Liver (tissue), 9 donors: ENCODE data around the gene NHLRC2. TPM values are rescaled to one million over a fixed set of nuclear protein-coding genes. Genes with fewer than 3 reads are reported as not detected.

Experiments used
- DNase-seq: peaks from one replicate; pipeline ENCODE4 v3.0.0-alpha.2; 2017; ENCODE audit warnings: low spot score
- H3K27ac ChIP-seq, 2 donors: one replicate each; pipeline ENCODE4 v1.7.0; 2013; ENCODE audit warnings: inconsistent platforms in 2 of 2, low read length in 2 of 2, control low read depth in 1 of 2, low read depth in 1 of 2, mild to moderate bottlenecking in 1 of 2
- H3K27me3 ChIP-seq, 4 donors: one replicate each; pipeline versions ENCODE4 v1.6.1 to v1.7.0; 2013; ENCODE audit warnings: low read length in 3 of 4, inconsistent platforms in 1 of 4, mild to moderate bottlenecking in 1 of 4, moderate library complexity in 1 of 4; ENCODE audit not compliant: control insufficient read depth in 4 of 4, insufficient read depth in 4 of 4
- H3K36me3 ChIP-seq, 4 donors: one replicate each; pipeline versions ENCODE4 v1.6.1 to v1.7.0; 2013; ENCODE audit warnings: low read length in 3 of 4, mild to moderate bottlenecking in 3 of 4, low read depth in 1 of 4, moderate library complexity in 1 of 4; ENCODE audit not compliant: control insufficient read depth in 4 of 4, insufficient read depth in 3 of 4
- H3K4me1 ChIP-seq, 4 donors: one replicate each; pipeline versions ENCODE4 v1.6.1 to v1.7.0; 2013; ENCODE audit warnings: low read length in 3 of 4, mild to moderate bottlenecking in 3 of 4, moderate library complexity in 1 of 4; ENCODE audit not compliant: control insufficient read depth in 4 of 4, insufficient read depth in 4 of 4
- H3K4me3 ChIP-seq, 3 donors: one replicate each; pipeline versions ENCODE4 v1.6.1 to v1.7.0; 2013; ENCODE audit warnings: low read length in 3 of 3, control low read depth in 1 of 3, low read depth in 1 of 3, mild to moderate bottlenecking in 1 of 3
- H3K9ac ChIP-seq, 2 donors: one replicate each; pipeline ENCODE4 v1.7.0; 2013; ENCODE audit warnings: low read length in 2 of 2, mild to moderate bottlenecking in 2 of 2, moderate library complexity in 2 of 2, control low read depth in 1 of 2, low read depth in 1 of 2
- H3K9me3 ChIP-seq, 4 donors: one replicate each; pipeline versions ENCODE4 v1.6.1 to v1.7.0; 2013; ENCODE audit warnings: low read length in 3 of 4; ENCODE audit not compliant: control insufficient read depth in 4 of 4
- EGR1 ChIP-seq, 2 donors: IDR thresholded peaks; 2 replicates each; pipeline ENCODE4 v1.6.1; 2016 to 2018; ENCODE audit warnings: antibody characterized with exemption in 2 of 2, low read depth in 2 of 2
- FOXA1 ChIP-seq: IDR thresholded peaks from 2 replicates; pipeline ENCODE4 v1.6.1; 2016; ENCODE audit warnings: antibody characterized with exemption
- HNF4A ChIP-seq, 2 donors: conservative IDR thresholded peaks; 2 replicates each; pipeline ENCODE4 v1.6.1; 2016; ENCODE audit warnings: antibody characterized with exemption in 2 of 2, mild to moderate bottlenecking in 2 of 2
- NR2F2 ChIP-seq: IDR thresholded peaks from 2 replicates; pipeline ENCODE4 v1.6.1; 2016; ENCODE audit warnings: antibody characterized with exemption
- RAD21 ChIP-seq, 2 donors: IDR thresholded peaks; 2 replicates each; pipeline ENCODE4 v1.6.1; 2016; ENCODE audit warnings: antibody characterized with exemption in 2 of 2, mild to moderate bottlenecking in 2 of 2
- RXRA ChIP-seq, 2 donors: IDR thresholded peaks; 2 replicates each; pipeline ENCODE4 v1.6.1; 2017 to 2018; ENCODE audit warnings: antibody characterized with exemption in 2 of 2, mild to moderate bottlenecking in 1 of 2
- WGBS: extraction: QIAGEN DNeasy Blood & Tissue Kit; methylation state at CpG from one replicate; pipeline ENCODE4 v1.1.7; 2013; 5-methylcytosine and 5-hydroxymethylcytosine counted together
- polyA plus RNA-seq, 2 donors: library from polyadenylated mRNA; stranded (reverse) in 1 of 2; unstranded in 1 of 2; fragments of 200-250 nt in 1 of 2; fragments of >200 nt in 1 of 2; fragmentation: Nextera tagmentation in 1 of 2; extraction: Ambion mirVana in 1 of 2; gene quantifications; one replicate each; pipeline versions ENCODE4 v1.2.1 to v1.2.3, GENCODE V29; 2013 to 2015
- total RNA-seq, 2 donors: library from RNA; depleted of rRNA; stranded (reverse); fragments of >200 nt; gene quantifications; one replicate each; pipeline ENCODE4 v1.2.3, GENCODE V29; 2014
- TF ChIP-seq, protein P1 (sequence below): IDR thresholded peaks from 2 replicates; pipeline ENCODE4 v1.6.1; 2016; ENCODE audit warnings: antibody characterized with exemption, mild to moderate bottlenecking
- TF ChIP-seq, protein P2 (sequence below): IDR thresholded peaks from 2 replicates; pipeline ENCODE4 v1.6.1; 2016; ENCODE audit warnings: antibody characterized with exemption
- TF ChIP-seq, protein P3 (sequence below): IDR thresholded peaks from 2 replicates; pipeline ENCODE4 v1.6.1; 2016; ENCODE audit warnings: antibody characterized with exemption
- TF ChIP-seq, protein P4 (sequence below): IDR thresholded peaks from 2 replicates; pipeline ENCODE4 v1.6.1; 2016; ENCODE audit warnings: antibody characterized with exemption
- donor health status: healthy.
- donor health status: healthy.
- donor health status: healthy.
- donor health status: healthy.
- donor health status: healthy.

The NHLRC2 gene
- total and polyA plus RNA-seq, 4 donors: 2.3 to 14.2 (median 7.4) TPM

DNA sequence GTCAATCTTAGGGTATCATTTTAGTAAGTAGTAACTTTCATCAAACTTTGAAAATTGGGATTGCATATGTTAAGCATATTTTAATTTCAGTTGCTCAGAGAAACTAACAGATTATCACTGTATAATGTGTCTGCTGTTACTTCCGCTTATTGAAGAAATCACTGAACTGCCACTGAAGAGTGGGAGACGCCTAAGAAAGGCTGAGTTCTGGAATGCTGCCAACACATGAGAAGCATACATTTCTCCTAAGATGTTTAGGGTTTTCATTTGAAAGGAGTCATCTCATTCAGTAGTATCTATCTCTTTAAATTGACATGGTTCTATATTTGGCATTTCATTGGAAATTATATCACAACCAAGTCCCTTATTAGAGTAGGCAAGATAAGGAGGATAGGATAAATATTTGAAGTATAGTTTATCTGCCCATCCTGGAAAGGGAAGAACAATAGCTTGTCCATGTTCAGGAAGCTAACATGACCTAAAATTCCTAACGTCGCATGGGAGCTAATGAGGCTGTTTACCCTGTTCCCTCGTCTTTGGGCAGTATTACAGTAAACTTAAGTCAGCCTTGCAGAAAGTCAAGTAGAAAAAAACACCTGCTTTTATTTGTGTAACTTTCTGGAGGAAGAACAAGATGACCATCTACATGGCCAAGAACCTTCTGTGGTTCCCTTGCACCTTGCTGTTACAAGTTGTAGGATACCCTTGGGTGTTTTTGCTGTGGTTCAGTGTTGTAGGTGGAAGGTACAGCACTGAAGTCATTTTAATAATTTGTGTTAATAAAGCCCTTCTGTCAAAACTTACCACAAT, 67.3 kb downstream of the NHLRC2 start:
- H3K27ac ChIP-seq: no peak overlapping the region
- H3K9ac ChIP-seq: no peak overlapping the region
- TF ChIP-seq EGR1 (IDR thresholded peaks at IDR 0.05; ENCODE audit: low read depth in 2 of 2) (no peak), FOXA1 (no peak), RXRA (IDR thresholded peaks at IDR 0.05) (no peak)
- TF ChIP-seq, protein P1, sequence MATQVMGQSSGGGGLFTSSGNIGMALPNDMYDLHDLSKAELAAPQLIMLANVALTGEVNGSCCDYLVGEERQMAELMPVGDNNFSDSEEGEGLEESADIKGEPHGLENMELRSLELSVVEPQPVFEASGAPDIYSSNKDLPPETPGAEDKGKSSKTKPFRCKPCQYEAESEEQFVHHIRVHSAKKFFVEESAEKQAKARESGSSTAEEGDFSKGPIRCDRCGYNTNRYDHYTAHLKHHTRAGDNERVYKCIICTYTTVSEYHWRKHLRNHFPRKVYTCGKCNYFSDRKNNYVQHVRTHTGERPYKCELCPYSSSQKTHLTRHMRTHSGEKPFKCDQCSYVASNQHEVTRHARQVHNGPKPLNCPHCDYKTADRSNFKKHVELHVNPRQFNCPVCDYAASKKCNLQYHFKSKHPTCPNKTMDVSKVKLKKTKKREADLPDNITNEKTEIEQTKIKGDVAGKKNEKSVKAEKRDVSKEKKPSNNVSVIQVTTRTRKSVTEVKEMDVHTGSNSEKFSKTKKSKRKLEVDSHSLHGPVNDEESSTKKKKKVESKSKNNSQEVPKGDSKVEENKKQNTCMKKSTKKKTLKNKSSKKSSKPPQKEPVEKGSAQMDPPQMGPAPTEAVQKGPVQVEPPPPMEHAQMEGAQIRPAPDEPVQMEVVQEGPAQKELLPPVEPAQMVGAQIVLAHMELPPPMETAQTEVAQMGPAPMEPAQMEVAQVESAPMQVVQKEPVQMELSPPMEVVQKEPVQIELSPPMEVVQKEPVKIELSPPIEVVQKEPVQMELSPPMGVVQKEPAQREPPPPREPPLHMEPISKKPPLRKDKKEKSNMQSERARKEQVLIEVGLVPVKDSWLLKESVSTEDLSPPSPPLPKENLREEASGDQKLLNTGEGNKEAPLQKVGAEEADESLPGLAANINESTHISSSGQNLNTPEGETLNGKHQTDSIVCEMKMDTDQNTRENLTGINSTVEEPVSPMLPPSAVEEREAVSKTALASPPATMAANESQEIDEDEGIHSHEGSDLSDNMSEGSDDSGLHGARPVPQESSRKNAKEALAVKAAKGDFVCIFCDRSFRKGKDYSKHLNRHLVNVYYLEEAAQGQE: no peak
- TF ChIP-seq, protein P2, sequence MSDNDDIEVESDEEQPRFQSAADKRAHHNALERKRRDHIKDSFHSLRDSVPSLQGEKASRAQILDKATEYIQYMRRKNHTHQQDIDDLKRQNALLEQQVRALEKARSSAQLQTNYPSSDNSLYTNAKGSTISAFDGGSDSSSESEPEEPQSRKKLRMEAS: no peak

DNA sequence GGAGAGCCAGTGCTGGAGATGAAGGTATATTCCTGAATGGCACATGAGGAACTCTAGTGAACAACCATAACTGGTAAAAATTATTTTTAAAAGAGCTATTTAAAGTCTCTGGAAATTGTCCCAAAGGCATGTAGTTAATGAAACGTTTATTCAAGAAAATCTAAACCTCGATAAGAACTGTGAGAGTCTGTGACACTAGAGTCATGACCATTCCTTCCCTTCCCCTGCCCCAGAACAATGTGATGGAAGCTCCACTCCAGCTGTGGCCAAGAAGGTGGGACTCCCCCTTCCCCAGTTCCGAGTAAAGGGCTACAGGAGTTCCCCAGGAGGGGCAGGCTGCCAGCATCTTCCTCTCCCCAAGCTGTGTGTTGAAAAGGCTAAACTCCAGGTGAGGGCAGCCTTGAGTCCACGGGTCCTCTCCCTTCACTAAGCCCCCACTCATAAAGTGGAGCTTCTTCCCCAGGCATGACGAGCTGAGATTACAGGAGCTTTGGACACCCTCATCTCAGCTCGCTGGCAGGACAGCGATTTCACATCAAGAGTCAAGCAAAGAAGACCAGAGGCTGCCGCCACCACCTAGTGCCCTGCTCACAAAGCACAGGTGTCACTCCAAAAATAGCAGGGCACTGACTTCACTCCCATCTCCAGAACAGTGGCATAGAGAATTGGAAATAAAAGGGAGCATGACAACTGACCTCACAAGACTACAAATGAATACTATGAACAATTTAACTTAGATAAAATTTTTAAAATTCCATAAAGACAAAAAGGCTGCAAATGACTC, 68.5 kb downstream of the NHLRC2 start:
- H3K27me3 ChIP-seq: no peaks in the 10 kb centered on the region
- H3K4me3 ChIP-seq: no peak overlapping the region
- H3K27ac ChIP-seq: no peak overlapping the region
- no peaks in the 10 kb centered on the region for H3K4me1 ChIP-seq
- no peak overlapping the region for H3K9ac ChIP-seq
- no peak for DNase-seq
- H3K9me3 ChIP-seq: peaks cover 0 to 5% (median 2%) of the 10 kb centered on the region in 4 donors
- TF ChIP-seq HNF4A (conservative IDR thresholded peaks at IDR 0.05): peak; percentile 33 to 34
- TF ChIP-seq RAD21 (IDR thresholded peaks at IDR 0.05): peak; percentile 40 to 59
- TF ChIP-seq, protein P3, sequence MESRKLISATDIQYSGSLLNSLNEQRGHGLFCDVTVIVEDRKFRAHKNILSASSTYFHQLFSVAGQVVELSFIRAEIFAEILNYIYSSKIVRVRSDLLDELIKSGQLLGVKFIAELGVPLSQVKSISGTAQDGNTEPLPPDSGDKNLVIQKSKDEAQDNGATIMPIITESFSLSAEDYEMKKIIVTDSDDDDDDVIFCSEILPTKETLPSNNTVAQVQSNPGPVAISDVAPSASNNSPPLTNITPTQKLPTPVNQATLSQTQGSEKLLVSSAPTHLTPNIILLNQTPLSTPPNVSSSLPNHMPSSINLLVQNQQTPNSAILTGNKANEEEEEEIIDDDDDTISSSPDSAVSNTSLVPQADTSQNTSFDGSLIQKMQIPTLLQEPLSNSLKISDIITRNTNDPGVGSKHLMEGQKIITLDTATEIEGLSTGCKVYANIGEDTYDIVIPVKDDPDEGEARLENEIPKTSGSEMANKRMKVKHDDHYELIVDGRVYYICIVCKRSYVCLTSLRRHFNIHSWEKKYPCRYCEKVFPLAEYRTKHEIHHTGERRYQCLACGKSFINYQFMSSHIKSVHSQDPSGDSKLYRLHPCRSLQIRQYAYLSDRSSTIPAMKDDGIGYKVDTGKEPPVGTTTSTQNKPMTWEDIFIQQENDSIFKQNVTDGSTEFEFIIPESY: no peak
- TF ChIP-seq, protein P1: no peak
- TF ChIP-seq NR2F2: no peak
- TF ChIP-seq FOXA1: no peak
- TF ChIP-seq, protein P4, sequence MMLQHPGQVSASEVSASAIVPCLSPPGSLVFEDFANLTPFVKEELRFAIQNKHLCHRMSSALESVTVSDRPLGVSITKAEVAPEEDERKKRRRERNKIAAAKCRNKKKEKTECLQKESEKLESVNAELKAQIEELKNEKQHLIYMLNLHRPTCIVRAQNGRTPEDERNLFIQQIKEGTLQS: no peak
- 45% methylated on average over 8 of the region's 8 CpGs for WGBS
- H3K36me3 ChIP-seq: no peaks in the 10 kb centered on the region

More for the DNA sequence above, 67.3 kb downstream of the NHLRC2 start:
- no peaks in the 10 kb centered on the region for H3K4me1 ChIP-seq
- WGBS: 62% methylated on average over 5 of the region's 5 CpGs
- H3K36me3 ChIP-seq: no peaks in the 10 kb centered on the region
- no peaks in the 10 kb centered on the region for H3K27me3 ChIP-seq
- H3K4me3 ChIP-seq: no peak overlapping the region
- no peak for DNase-seq
- peaks cover 0 to 5% (median 2%) of the 10 kb centered on the region in 4 donors for H3K9me3 ChIP-seq
